Measurements from ENCODE around the gene TMEM8B. TPM values are rescaled to one million over a fixed set of nuclear protein-coding genes. Genes with fewer than 3 reads are reported as not detected.

TMEM8B gene
- total and polyA plus RNA-seq, 2 donors (not counting 1 experiment from before 2014, with no cell fraction given): 12.2 to 14.5 TPM

GRCh38 chr9:35906923-35907699 lies 78.1 kb downstream of the TMEM8B start:
- Histone ChIP-seq H3K79me2 (ENCODE audit: control insufficient read depth, insufficient read depth, low read length) (no peaks in the 10 kb centered on the region), H4K20me1 (ENCODE audit: control insufficient read depth, insufficient read depth, low read length, poor library complexity, severe bottlenecking) (no peaks in the 10 kb centered on the region), H3K4me3 (ENCODE audit: control extremely low read depth in 1 of 5, extremely low read depth in 1 of 5, insufficient read depth in 1 of 5, low read depth in 2 of 5, low read length in 4 of 5) (no peak overlapping the region), H3K9me3 (ENCODE audit: control extremely low read depth in 1 of 3, control insufficient read depth in 2 of 3, insufficient read depth in 1 of 3, low read length in 2 of 3) (no peaks in the 10 kb centered on the region), H3K27ac (ENCODE audit: low read length in 2 of 2) (no peak overlapping the region), H3K4me1 (ENCODE audit: control insufficient read depth in 2 of 2, insufficient read depth in 2 of 2, low read length in 2 of 2) (peaks cover 4 to 7% of the 10 kb centered on the region in 2 donors), H3K36me3 (replicated peaks in 1 of 2; ENCODE audit: control extremely low read depth in 1 of 2, control insufficient read depth in 1 of 2, extremely low read depth in 1 of 2, insufficient read depth in 2 of 2, low read length in 1 of 2) (no peaks in the 10 kb centered on the region), H2AFZ (ENCODE audit: insufficient read depth, low read depth, low read length, poor library complexity, severe bottlenecking) (no peak overlapping the region), H3K4me2 (replicated peaks; ENCODE audit: low read depth, low read length, poor library complexity, severe bottlenecking) (no peak overlapping the region), H3K9ac (ENCODE audit: low read length) (no peak overlapping the region), H3K27me3 (replicated peaks in 1 of 4; ENCODE audit: control extremely low read depth in 1 of 4, control insufficient read depth in 3 of 4, insufficient read depth in 4 of 4, low read length in 3 of 4) (peaks cover 0 to 16% (median 3%) of the 10 kb centered on the region in 4 experiments)
- no peaks in the 10 kb centered on the region for H3K9me3 Mint-ChIP-seq (ENCODE audit: insufficient read depth)
- peaks cover 7% of the 10 kb centered on the region for H3K4me1 Mint-ChIP-seq
- intact Hi-C loops (cut with micrococcal nuclease): no loop called here
- WGBS (ENCODE audit: insufficient coverage): 91% methylated on average over 14 of the region's 14 CpGs
- ChIA-PET POLR2A (no interaction called here), CTCF (interaction anchor here (0.9 kb wide), 1 partner anchor 49 kb away, joined by 4 read pairs; no protein-coding TSS in a partner anchor)
- no peak overlapping the region for H3K4me3 Mint-ChIP-seq
- H3K27ac Mint-ChIP-seq: no peak overlapping the region
- ATAC-seq (ENCODE audit: low read depth) (no peak), DNase-seq (no peak)
- no peak for TF ChIP-seq EZH2 (IDR thresholded peaks at IDR 0.05; ENCODE audit: borderline replicate concordance, insufficient read depth, low read depth, low read length, poor library complexity, severe bottlenecking)
- no peak for TF ChIP-seq CTCF (IDR thresholded peaks at IDR 0.05)
- H3K27me3 Mint-ChIP-seq: peaks cover 30% of the 10 kb centered on the region
